ENCODE measurements around the gene NKTR.

NKTR gene

DNA sequence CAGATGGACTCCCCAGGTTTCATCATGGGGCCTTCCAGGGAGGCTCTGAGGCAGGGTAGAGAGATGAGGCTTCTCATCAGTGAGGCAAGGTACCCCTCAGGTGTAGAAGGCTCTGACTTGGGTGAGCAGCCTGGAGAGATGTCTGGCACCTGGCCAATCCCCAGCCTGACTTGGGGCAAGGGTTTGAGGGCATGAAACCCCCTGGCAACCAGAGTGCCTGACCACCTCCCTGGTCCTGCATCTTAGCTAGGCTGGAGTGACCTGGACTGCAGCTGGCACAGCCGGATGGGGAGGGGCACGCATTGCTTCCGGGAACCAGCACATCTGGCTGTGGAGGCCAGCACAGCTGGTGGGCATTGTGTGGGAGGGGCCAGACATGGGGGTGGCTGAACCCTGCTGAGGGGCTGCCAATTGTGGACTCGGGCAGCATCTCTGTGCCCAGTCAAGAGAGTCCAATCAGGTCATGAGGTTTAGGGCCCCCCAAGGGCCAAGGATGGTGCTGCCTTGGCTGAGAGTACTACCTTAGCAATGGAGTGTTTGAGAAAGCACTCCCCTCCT is 54.9 kb downstream of the NKTR start:
- Histone ChIP-seq H3K27ac (no peak overlapping the region), H3K9me3 (ENCODE audit: low read depth, low read length) (no peaks in the 10 kb centered on the region), H3K9ac (ENCODE audit: insufficient read length) (no peak overlapping the region), H3K36me3 (ENCODE audit: insufficient read depth, low read length) (no peaks in the 10 kb centered on the region), H3K4me3 (peak overlapping the region; percentile 74)
- TF ChIP-seq EZH2 (IDR thresholded peaks at IDR 0.05) (no peak), FOXP2 (optimal IDR thresholded peaks at IDR 0.05; ENCODE audit: control extremely low read depth, extremely low read length, insufficient read depth) (no peak), POLR2AphosphoS5 (IDR thresholded peaks at IDR 0.05; ENCODE audit: borderline replicate concordance, low read depth, low read length) (no peak)
- DNase-seq (ENCODE audit: low read depth, low spot score), result no peak

DNA sequence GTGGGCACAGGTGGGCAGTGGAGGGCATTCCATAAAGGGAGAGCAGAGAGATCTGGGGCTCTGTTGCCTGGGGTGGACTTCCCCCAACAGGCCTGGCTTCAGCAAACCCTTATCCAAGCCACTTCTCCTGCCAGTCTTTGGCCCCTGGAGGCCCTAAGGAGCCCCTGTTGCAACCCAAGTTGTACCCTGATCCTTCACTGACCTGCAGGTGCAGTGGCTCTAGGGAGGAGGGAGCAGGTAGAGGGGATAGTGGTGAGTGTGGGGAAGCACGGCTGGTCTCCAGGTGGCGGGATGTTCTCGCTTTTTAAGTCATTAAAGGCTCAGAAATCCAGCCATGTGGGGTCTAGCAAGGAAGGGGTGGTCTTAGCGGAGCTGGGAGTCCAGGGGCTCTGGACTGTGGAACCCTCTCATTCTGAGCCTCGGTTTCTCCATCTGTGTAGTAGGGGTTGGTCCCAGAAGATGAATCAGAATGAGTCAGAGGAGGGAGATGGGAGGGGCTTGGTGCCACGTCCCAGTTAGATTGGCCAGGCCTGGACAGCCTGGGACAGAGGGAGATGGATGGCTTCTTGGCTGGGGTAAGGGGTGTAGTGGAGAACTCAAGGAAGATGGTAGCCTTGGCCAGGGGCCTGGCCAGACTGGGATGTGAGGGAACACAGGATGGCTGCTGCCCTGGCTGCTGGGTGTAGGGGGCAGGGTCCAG is 55.6 kb downstream of the NKTR start:
- TF ChIP-seq POLR2AphosphoS5 (IDR thresholded peaks at IDR 0.05; ENCODE audit: borderline replicate concordance, low read depth, low read length) (no peak), EZH2 (IDR thresholded peaks at IDR 0.05) (no peak), FOXP2 (optimal IDR thresholded peaks at IDR 0.05; ENCODE audit: control extremely low read depth, extremely low read length, insufficient read depth) (no peak)
- H3K9ac ChIP-seq (ENCODE audit: insufficient read length), result no peak overlapping the region
- H3K9me3 ChIP-seq (ENCODE audit: low read depth, low read length), result no peaks in the 10 kb centered on the region
- no peaks in the 10 kb centered on the region for H3K36me3 ChIP-seq (ENCODE audit: insufficient read depth, low read length)
- no peak overlapping the region for H3K4me3 ChIP-seq
- DNase-seq (ENCODE audit: low read depth, low spot score), result no peak
- no peak overlapping the region for H3K27ac ChIP-seq

DNA sequence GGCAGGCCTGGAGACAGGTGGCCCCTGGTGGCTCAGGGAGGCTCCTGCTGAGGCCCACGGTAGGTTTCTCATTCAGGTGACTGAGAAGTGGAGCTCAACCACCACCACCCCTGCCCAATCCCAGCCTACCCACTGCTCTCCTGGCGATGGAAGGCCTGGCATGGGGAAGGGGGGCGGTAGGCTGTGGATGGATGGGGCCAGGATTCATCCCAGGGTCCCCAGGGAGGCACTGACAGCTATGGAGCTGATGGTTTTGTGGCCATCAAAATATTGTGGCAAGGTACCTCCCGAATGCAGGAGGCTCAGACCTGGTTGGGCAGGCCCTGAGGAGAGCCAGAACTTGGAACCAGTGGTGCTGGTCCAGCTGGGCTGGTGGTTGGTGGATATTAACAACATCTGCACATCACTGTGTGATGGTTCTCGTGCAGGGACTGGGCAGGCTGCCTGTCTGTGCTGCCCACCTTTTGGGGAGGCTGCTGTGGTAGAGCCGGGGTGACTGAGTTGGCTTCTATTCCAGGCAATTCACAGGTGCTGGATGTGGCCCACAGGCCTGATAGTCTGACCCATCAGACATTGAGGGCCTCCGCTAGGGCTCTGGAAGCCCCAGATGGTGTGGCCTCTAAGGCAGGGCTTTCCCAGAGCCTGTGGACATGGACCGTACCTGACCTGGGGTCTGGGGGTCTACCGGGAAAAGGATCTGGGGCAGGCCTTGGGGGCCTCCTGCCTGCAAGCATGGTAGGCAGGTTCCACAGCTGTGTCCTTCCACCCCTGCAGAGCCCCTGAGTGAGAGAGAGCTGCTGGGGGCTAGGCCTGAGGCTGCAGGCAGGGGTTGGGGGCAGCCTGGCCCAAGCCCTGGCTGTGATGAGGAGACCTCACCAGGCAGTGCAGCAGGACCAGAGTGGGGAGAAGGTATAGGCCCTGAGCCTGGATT is 56.5 kb downstream of the NKTR start:
- TF ChIP-seq EZH2 (IDR thresholded peaks at IDR 0.05) (no peak), FOXP2 (optimal IDR thresholded peaks at IDR 0.05; ENCODE audit: control extremely low read depth, extremely low read length, insufficient read depth) (no peak), POLR2AphosphoS5 (IDR thresholded peaks at IDR 0.05; ENCODE audit: borderline replicate concordance, low read depth, low read length) (no peak)
- Histone ChIP-seq H3K4me3 (no peak overlapping the region), H3K9ac (ENCODE audit: insufficient read length) (no peak overlapping the region), H3K36me3 (ENCODE audit: insufficient read depth, low read length) (no peaks in the 10 kb centered on the region), H3K27ac (no peak overlapping the region), H3K9me3 (ENCODE audit: low read depth, low read length) (no peaks in the 10 kb centered on the region)
- no peak for DNase-seq (ENCODE audit: low read depth, low spot score)

DNA sequence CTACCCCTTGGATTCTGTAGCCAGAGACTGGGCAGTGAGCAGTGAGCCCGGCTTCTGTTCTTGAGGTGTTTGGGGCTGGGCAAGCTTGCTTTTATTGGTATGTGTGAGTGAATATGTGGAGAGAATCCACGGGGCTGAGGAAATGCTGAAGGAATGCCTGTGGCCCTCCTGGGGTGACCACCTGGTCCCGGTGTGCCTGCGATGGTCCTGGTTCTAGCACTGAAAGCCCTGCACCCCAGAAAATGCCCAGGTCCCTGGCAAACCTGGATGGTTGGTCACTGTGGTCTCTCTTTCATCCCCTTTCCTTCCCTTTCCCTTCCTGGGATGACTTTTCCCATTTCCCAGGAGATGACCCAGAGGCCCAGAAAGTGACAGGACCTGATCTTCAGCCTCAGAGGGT is 57.2 kb downstream of the NKTR start:
- no peak for TF ChIP-seq FOXP2 (optimal IDR thresholded peaks at IDR 0.05; ENCODE audit: control extremely low read depth, extremely low read length, insufficient read depth)
- no peak overlapping the region for H3K27ac ChIP-seq
- no peaks in the 10 kb centered on the region for H3K36me3 ChIP-seq (ENCODE audit: insufficient read depth, low read length)
- H3K9ac ChIP-seq (ENCODE audit: insufficient read length), result no peak overlapping the region
- no peak for DNase-seq (ENCODE audit: low read depth, low spot score)
- H3K4me3 ChIP-seq, result no peak overlapping the region
- no peaks in the 10 kb centered on the region for H3K9me3 ChIP-seq (ENCODE audit: low read depth, low read length)

DNA sequence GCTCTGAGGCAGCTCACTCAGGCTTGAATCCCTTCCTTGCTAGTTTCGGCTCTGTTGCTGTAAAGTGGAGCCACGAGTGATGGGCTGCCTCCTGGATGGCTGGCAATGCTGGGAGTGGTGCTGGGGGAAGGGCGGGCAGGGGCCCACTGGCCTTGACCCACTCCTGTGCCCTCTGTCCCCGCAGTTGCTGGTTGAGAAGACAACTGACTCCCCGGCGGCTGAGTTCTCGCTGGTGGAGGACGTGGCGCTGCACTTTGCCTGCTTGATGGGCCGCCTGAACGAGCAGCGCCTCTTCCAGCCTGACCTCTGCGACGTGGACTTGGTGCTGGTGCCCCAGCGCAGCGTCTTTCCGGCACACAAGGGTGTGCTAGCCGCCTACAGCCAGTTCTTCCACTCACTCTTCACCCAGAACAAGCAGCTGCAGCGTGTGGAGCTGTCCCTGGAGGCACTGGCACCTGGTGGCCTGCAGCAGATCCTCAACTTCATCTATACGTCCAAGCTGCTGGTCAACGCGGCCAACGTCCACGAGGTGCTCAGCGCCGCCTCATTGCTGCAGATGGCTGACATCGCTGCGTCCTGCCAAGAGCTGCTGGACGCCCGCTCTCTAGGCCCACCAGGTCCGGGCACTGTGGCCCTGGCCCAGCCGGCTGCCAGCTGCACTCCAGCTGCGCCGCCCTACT is 57.7 kb downstream of the NKTR start:
- TF ChIP-seq EZH2 (IDR thresholded peaks at IDR 0.05) (no peak), POLR2AphosphoS5 (IDR thresholded peaks at IDR 0.05; ENCODE audit: borderline replicate concordance, low read depth, low read length) (no peak), FOXP2 (optimal IDR thresholded peaks at IDR 0.05; ENCODE audit: control extremely low read depth, extremely low read length, insufficient read depth) (no peak)
- Histone ChIP-seq H3K36me3 (ENCODE audit: insufficient read depth, low read length) (no peaks in the 10 kb centered on the region), H3K27ac (no peak overlapping the region), H3K9me3 (ENCODE audit: low read depth, low read length) (no peaks in the 10 kb centered on the region), H3K9ac (ENCODE audit: insufficient read length) (no peak overlapping the region), H3K4me3 (no peak overlapping the region)
- no peak for DNase-seq (ENCODE audit: low read depth, low spot score)

DNA sequence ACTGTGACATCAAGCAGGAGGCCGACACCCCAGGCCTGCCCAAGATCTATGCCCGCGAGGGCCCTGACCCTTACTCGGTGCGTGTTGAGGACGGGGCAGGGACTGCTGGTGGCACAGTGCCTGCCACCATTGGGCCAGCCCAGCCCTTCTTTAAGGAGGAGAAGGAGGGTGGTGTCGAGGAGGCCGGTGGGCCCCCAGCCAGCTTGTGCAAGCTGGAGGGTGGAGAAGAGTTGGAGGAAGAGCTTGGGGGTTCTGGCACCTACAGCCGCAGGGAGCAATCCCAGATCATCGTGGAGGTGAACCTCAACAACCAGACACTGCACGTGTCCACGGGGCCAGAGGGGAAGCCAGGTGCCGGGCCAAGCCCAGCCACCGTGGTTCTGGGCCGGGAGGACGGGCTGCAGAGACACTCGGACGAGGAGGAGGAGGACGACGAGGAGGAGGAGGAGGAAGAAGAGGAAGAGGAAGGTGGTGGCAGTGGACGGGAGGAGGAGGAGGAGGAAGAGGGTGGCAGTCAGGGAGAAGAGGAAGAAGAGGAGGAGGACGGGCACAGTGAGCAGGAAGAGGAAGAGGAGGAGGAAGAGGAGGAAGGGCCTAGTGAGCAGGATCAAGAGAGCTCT is 58.4 kb downstream of the NKTR start:
- no peak for DNase-seq (ENCODE audit: low read depth, low spot score)
- no peaks in the 10 kb centered on the region for H3K36me3 ChIP-seq (ENCODE audit: insufficient read depth, low read length)
- no peak for TF ChIP-seq POLR2AphosphoS5 (IDR thresholded peaks at IDR 0.05; ENCODE audit: borderline replicate concordance, low read depth, low read length)
- TF ChIP-seq EZH2 (IDR thresholded peaks at IDR 0.05), result no peak
- no peak for TF ChIP-seq FOXP2 (optimal IDR thresholded peaks at IDR 0.05; ENCODE audit: control extremely low read depth, extremely low read length, insufficient read depth)
- no peaks in the 10 kb centered on the region for H3K9me3 ChIP-seq (ENCODE audit: low read depth, low read length)
- no peak overlapping the region for H3K9ac ChIP-seq (ENCODE audit: insufficient read length)
- no peak overlapping the region for H3K27ac ChIP-seq
- no peak overlapping the region for H3K4me3 ChIP-seq

DNA sequence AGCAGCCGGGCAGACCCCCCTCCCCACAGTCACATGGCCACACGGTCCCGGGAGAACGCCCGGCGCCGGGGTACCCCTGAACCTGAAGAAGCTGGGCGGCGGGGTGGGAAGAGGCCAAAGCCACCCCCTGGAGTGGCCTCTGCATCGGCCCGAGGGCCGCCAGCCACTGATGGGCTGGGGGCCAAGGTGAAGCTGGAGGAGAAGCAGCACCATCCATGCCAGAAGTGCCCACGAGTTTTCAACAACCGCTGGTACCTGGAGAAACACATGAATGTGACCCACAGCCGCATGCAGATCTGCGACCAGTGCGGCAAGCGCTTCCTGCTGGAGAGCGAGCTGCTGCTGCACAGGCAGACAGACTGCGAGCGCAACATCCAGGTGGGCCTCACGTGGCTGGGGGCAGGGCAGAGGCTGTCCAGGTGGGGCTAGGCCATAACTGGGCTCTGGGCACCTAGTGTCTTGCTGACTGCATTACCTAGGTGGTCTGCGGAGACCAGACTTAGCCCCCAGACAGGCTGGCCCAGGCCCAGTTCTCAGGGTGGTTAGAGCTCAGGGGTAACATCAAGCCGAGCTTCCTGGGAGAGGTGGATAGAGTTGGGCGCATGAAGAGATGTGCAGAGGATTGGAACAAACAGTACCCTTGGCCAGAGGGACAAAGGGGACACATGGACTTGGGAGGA is 59.1 kb downstream of the NKTR start:
- TF ChIP-seq FOXP2 (optimal IDR thresholded peaks at IDR 0.05; ENCODE audit: control extremely low read depth, extremely low read length, insufficient read depth) (no peak), EZH2 (IDR thresholded peaks at IDR 0.05) (no peak), POLR2AphosphoS5 (IDR thresholded peaks at IDR 0.05; ENCODE audit: borderline replicate concordance, low read depth, low read length) (no peak)
- Histone ChIP-seq H3K36me3 (ENCODE audit: insufficient read depth, low read length) (no peaks in the 10 kb centered on the region), H3K9ac (ENCODE audit: insufficient read length) (no peak overlapping the region), H3K4me3 (no peak overlapping the region), H3K27ac (no peak overlapping the region), H3K9me3 (ENCODE audit: low read depth, low read length) (no peaks in the 10 kb centered on the region)
- DNase-seq (ENCODE audit: low read depth, low spot score), result no peak
